Purkinje cell (primary cell): ENCODE results near the gene AMOTL2. TPM values are rescaled to one million over a fixed set of nuclear protein-coding genes. Genes with fewer than 3 reads are reported as not detected.

Source experiments
- polyA plus RNA-seq: library from polyadenylated mRNA; unstranded; fragments of >200 nt; fragmentation: Nextera tagmentation; gene quantifications from 2 replicates; pipeline ENCODE4 v1.2.1, GENCODE V29; 2014

The AMOTL2 gene
- 7.6 and 10.5 TPM in 2 replicates for polyA plus RNA-seq

GRCh38 chr3:134374105-134374790 lies at the start of gene AMOTL2:
TSS of gene AMOTL2 (minus strand) at chr3:134374447. CDS start at chr3:134371433, 3,014 bp downstream.

Other genes with a start within 250 kb of the AMOTL2 start
- 2.7 and 5.2 TPM in 2 replicates for gene RYK, start 123.6 kb downstream of the AMOTL2 start, polyA plus RNA-seq
- gene ANAPC13, start 111.5 kb upstream of the AMOTL2 start, polyA plus RNA-seq: 228 and 270 TPM in 2 replicates
- gene CEP63, start 111.6 kb upstream of the AMOTL2 start, polyA plus RNA-seq: 20.3 and 25.9 TPM in 2 replicates